A204.1 (cell line): ENCODE measurements around the gene ZNF280C.

ENCODE experiments used
- FAIRE-seq: peaks from 2 replicates; lab custom pipeline; 2012; peaks lifted over from hg19 to GRCh38; lab: Jason Lieb, UNC

ZNF280C gene

DNA sequence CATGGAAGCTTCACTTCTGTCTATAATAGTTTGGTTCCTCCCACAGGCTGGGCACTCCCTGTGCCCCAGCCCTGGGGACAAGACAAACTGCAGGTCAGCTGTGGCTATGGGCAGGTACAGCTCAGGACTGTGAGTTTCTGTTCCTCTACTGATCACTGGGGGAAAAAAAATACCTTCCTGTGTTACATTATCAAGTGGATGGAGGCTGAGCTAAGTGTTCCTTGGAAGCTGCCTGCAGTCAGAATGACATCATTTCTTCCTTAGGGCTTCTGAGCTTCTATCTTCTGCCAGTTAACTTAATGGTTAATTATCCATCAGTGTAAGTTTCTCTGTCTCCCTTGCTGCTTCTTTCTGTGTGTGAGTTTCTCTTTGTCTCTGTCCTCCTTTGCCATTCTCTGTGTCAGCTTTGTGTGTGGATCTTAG lies 92.3 kb downstream of the ZNF280C start:
- FAIRE-seq, result no peak

DNA sequence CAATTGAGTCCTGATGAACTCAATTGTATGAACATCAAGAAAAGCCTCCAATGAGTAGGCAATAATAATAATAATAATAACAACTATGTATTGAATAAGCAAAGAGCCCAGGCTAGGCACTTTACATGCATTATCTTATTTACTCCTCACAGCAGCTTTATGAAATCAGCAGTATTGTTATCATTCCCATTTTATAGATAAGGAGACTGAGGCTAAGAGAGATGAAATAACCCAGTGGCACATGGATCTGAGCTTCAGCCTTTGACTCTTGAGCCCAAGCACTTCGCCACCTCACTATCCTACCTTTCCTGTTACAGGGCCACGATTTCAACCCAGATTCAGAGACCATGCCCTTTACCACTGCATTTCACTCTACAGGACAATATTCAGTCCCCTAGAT lies 93.8 kb downstream of the ZNF280C start:
- no peak for FAIRE-seq

DNA sequence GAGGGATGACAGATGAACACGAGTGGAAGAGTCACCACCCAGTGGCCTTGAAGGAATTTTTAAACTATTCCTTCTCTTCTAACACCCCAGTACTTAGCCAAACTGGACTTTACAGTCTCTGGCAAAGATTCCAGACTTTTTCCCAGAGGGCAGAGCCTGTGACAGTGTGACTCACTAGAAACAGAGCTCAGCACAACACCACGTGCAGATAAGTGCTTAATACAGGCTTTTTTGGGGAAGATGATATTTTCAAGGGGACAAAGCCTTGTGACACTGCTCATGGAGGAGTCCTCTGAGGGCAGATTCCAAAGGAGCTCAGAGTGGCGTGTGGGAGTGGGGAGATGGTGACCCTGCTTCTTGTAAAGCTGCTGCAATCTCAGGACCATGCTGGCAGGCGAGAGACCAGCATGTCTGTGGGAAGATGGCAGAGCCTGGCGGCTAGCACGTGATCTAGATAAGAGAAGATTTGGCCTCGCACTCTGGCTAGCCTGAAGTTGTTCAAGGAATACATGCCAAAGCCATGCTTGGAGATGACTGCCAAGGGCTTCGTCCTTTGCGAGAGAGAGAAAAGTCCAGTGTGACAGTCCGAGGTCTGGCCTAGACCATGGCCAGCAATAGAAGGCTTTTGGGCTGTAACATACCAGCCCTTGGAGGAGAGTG lies 94.5 kb downstream of the ZNF280C start:
- FAIRE-seq, result no peak

DNA sequence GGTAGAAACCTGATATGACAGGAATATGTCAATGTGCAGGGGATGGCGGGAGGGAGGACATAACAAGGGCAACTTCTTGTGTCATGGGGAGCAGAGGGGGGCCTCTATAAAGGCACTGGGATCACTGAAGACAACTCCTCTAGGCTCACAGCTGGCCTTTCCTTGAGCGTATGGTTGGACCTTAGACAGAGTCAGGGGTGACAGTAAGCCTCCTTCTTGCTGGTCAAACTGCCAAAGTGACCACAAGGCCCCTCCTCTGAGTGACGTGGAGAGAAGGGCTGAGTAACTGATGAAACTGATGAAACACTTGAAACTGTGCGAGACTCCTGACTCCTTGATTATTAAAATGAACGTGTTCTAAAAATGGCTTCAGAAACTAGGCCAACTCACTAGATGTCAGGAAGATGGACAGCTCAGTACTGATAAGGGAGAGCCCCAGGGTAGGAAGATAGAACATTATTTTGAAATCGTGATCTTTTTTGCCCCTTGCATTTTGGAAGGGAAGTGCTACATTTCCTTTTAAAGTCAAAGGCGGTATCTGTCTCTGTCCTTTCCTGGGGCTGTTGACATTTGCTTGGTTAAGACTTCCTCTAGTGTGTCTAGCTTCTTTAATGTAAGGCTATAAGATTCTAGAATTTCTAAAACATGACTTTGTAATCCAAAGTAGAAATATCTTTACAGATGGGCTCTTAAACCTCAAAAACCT lies 95.4 kb downstream of the ZNF280C start:
- no peak for FAIRE-seq

DNA sequence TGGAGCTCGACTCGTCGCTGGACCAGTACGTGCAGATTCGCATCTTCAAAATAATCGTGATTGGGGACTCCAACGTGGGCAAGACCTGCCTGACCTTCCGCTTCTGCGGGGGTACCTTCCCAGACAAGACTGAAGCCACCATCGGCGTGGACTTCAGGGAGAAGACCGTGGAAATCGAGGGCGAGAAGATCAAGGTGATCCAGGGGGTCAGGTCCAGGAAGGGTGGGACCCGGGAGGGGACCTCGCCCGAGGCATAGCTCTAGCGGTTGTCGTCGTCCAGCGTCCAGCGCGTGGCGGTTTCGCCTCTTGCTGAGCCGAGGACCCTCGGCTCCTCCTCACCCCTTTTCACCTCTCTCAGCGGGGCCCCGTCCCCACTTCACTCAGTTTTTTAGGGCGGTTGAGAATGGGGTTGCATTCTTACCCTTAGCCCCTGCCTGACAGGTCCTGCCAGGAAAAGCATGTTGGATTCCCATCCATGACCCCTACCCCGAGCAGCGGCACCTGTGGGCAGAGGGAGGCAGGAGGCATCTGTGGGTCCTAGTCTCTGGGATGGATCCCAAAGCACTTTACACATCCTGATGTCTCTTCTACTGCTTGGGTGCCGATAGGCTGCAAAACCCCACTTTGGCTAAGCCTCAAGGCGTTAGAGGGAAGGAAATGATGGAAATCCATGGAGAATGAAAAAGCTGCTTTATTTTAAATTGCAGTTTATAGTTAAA lies 96.4 kb downstream of the ZNF280C start:
- FAIRE-seq, result no peak

DNA sequence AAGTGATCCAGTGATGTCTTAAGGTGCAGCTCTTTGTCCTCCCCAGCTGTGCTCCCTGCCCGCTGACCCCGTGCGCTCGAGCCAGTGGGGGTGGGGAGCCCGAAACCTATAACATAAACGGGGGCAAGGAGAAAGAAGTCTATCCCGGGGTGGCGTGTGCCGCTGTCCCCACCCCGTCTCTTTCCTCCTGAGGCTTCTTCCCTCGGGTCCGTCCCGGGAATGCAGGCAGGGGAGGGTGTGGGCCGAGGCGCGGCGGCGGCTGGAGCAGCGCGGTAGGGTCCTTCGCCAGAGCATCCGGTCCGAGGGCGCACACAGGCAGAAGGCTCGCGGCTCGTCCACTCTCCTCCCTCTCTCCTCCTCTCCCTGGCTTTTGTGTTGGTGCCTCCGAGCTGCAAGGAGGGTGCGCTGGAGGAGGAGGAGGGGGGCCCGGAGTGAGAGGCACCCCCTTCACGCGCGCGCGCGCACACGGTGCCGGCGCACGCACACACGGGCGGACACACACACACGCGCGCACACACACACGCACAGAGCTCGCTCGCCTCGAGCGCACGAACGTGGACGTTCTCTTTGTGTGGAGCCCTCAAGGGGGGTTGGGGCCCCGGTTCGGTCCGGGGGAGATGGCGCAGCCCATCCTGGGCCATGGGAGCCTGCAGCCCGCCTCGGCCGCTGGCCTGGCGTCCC lies 97.1 kb downstream of the ZNF280C start, which contains the start of gene RAB33A:
TSS of gene RAB33A (plus strand) at position 517 of the 681 bp plus-strand sequence. CDS start at position 618, 101 bp downstream.
- no peak for FAIRE-seq

DNA sequence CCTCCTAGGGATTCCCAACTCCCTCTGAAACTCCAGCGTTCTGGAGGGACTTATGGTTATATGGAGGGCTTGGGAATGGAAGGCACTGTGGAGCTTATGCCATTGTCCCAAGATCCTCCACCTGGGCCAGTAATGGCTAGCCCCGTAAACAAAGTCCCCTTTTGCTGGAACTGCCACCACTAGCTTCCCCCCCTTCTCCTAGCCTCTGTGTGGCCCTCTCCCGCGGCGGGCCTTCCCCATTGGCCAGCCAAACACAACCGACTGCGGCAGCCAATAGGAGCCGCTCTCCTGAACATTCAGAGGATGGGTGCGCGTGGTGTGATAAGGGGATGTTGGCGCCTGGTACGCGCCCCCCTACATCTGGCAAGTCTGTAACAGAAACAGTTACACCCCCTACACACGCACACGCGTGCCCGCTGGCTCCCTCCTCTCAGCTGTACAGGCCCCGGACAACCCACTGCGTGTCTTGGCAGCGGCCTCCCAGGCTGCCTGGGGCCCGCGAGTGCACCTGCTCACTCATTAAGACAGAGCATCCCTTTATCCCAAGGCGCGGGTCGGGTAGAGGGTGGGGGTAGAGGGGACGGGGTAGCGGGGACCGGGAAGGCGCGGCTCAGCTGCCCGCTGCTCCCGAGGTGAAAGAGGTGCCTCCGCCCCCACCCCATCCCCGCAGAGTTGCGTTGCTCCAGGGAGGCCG lies 97.8 kb downstream of the ZNF280C start:
- FAIRE-seq, result no peak

DNA sequence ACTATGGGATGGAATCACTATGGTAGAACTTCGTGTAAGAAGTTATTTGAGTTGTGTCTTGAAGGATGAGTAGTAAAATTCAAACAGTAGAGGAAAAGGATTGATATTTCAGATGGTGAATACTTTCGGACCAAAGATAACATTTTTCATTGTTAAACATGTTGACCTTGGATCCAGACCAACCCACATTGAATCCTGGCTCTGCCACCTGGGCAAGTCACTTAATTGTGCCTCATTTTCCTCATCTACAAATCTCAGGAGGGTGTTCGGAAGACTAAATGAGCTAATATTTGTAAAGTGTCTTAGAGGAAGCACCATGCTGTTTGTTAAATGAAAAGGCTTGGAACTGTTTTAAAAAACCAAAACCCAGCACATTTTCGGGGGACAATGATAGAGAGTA lies 101.7 kb downstream of the ZNF280C start:
- FAIRE-seq, result no peak

DNA sequence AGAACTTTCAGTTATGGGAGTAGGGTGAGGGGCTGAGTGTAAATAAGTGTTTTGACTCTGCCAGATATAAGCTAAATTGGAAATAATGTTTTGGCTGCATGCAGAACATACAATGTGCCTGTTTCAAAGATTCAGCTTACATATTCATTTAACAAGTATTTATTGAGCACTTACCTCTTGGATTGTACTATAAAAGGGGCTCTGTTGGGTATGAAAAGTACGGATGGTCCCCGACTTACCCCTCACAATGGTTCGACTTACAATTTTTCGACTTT lies 102.3 kb downstream of the ZNF280C start:
- FAIRE-seq, result no peak

DNA sequence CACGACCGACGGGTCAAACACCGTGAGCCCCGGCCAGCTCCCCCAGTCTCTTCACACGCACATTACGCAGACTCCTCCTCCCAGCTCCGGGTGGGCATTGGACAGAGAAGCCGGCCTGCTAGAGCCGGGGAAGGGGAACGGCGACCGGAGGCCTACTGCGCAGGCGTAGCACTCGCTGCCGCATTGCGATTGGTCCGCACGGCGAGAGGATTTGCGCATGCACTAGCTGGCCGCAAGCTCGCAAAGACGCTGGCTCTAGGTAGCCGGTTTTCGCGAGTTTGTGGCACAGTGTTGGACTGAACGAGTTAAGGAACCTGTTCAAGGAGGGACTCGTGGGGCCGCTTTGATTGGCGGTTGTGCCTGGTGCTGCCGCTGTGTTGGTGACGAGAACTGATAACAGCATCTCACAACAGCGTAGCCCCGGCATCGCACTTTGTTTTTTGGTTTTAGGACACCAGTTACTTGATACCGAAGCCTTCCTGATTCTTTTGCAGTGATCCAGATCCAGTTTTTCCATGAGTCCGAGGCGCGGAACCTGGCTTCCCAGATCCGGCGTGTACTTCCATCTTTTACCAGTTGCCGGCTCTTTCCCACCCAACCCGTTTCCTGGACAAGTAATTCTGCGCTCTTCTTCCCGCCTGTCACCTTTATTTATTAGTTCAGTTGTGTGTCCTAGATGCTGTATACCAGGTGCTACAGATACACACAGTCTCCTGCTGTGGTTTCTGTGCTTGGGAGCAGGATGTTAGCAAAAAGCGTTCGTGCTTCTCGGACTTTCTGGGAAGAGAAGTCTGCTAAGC lies 102.8 kb downstream of the ZNF280C start, which contains the start of gene AIFM1:
TSS of gene AIFM1 (minus strand) at position 139 of the 800 bp plus-strand sequence. CDS start 185 bp downstream, outside the sequence.
- FAIRE-seq, result peak; percentile 81

DNA sequence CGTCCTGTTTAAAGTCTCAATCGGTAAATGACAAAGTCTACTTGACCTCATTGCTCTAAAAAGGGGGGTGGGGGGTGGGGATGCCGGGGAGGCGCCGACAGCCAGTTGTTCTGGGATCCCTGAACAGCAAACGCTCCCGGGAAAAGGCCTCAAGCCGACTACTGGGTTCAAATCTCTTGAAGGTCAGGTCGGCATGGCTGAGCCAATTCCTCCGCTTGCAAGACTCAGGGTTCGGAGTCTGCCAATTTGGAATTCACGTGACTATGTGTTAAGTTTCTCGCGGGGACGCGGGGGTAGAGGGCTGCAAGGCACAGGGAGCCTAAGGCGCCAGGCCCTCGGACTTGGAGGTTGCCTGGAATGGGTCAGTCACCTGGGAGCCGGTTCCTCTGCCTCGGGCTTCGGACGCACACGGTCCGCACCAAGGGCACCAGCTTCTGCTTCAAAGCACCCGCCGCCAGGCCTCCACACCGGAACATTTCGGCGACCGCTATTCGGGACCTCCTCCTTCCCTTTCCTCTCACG lies 103.5 kb downstream of the ZNF280C start:
- FAIRE-seq, result no peak

DNA sequence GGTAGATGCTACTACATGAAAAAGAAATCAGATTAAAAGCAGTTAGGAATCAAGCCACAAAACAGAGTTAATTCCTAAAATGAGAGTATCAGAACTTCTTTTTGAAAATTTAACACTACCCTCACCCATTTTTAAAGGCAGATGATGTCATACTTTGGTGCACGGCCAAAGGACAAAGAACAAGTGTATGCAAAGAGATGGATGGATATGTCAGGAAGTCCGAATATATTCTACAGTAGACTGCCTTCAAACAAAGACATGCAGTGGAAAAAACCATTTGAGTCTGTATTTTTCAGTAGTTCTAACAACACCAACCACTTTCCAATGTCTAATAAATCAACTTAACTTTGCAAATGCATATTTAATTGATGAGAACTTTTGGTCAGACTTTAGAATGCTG lies 105.3 kb downstream of the ZNF280C start:
- no peak for FAIRE-seq

DNA sequence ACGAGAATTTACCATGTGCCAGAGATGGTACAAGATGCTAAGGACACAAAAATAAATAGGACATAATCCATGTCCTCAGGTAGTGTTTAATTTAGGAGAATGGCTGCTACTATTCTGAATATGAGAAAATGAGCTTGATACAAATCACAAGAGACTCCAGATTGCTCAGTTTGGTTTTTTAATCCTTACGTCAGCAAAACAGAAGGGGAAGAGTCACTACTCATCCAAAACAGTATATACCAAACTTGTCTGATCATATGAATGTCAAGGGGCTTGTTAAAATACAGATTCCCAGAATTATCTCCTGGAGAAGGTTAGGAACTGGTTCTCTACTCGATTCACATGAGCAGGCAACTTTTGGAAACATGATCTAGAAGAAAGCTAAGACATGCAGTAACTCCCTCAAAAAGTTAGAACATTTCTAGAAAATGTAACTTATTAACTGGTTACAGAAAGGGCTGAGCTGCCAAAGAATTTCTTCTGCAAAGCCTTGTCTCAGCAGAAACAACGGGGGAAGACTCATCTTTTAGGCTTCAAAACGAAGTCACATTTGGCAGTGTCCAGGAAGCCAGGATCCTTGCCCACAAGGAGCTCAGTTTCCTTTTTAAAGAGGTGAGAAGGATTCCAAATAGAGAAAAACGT lies 106.5 kb downstream of the ZNF280C start:
- FAIRE-seq, result no peak

DNA sequence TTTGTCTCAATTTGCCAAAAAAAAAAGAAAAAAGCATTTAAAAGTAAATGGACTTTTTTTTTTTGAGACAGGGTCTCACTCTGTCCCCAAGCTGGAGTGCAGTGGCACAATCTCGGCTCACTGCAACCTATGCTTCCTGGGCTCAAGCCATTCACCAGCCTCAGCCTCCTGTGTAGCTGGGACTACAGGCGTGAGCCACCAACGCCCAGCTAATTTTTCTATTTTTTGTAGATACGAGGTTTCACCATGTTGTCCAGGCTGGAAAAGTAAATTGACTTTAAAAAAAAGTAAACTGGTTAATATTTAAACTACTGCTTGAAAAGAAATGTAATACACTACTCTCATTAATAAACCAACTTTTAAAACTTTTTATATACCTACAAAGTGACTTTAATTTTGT lies 108.9 kb downstream of the ZNF280C start:
- FAIRE-seq, result no peak

DNA sequence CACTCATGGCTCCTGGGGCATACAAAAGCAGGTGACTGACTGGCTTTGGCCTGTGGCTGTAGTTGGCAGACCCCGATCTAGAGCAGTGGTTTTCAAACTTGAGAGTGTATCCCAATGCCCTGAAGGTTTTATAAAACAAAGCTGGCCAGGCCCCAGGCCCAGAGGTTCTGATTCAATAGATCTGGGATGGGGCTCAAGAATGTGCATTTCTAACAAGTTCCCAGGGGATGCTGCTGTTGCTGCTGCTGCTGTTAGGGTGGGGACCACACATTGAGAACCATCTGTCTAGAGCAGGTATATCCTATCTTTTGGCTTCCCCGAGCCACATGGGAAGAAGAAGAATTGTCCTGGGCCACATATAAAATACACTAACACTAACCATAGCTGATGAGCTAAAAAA lies 110.4 kb downstream of the ZNF280C start:
- no peak for FAIRE-seq

DNA sequence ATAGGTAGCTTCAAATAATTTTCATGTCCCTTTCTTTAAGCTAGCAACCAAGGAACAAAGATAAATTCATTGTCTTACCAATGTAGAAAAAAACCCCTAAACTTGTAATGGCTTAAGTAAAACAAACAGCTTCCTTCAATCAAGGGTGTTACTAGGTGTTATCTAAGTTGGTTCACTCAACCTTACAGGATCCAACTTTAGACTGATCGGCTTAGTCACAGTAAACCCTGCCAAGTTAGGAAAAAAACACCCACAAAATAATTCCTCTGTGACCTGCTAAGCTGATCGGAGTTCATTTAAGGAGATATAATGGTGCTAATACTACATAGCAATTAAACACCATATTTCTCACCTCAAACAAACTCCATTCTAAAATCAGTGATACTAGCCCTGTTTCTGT lies 113.1 kb downstream of the ZNF280C start:
- no peak for FAIRE-seq
